GM23248 (cell line): Measurements from ENCODE around the gene GPX5.

ENCODE experiments used
- EZH2 ChIP-seq: fragments of 200-600 bp; sonication (generic); IDR thresholded peaks from 2 replicates; pipeline ENCODE4 v1.6.1; 2018; ENCODE audit warnings: antibody characterized with exemption, mild to moderate bottlenecking; ENCODE audit not compliant: insufficient read depth, poor library complexity, severe bottlenecking
- EZH2phosphoT487 ChIP-seq: fragments of 200-600 bp; sonication (generic); IDR thresholded peaks from 2 replicates; pipeline ENCODE4 v1.6.1; 2018; ENCODE audit warnings: antibody characterized with exemption, moderate library complexity, mild to moderate bottlenecking, low read depth; ENCODE audit not compliant: insufficient read depth

- TF ChIP-seq EZH2 (no peak), EZH2phosphoT487 (no peak)
Measured at GRCh38 chr6:28489366-28490204, 36.1 kb upstream of the GPX5 start.
